ENCODE data around the gene GTF2H1. TPM values are rescaled to one million over a fixed set of nuclear protein-coding genes. Genes with fewer than 3 reads are reported as not detected.

Gene GTF2H1
- total and polyA plus RNA-seq, 9 of the 15 experiments (the other 6 are each of a cell fraction or from before 2014, with no cell fraction given): 56.9 to 126 (median 92.1) TPM

GRCh38 chr11:18321578-18321968 is 794 bp upstream of the GTF2H1 start (continued):
- TF ChIP-seq ATF4 (CRISPR knock-in tag; IDR thresholded peaks at IDR 0.05) (no peak), ZNF24 (IDR thresholded peaks at IDR 0.05) (peak; percentile 96)

- ChIA-PET POLR2A (interaction anchor here (0.9 to 1.5 kb wide), 4 partner anchors 11 to 204 kb away, joined by 3 read pairs; partner anchors contain the start of gene TSG101), CTCF (ENCODE audit: low intra/inter-chr PET ratio) (no interaction called here)
- no peak for ATAC-seq
- FAIRE-seq: peak; percentile 29
- Histone ChIP-seq H3K27me3 (ENCODE audit: control insufficient read depth in 2 of 2, insufficient read depth in 2 of 2, low read length in 2 of 2) (no peaks in the 10 kb centered on the region; a peak in 1 of 5 replicates), H3K4me1 (replicated peaks in 1 of 2; ENCODE audit: control insufficient read depth in 2 of 2, insufficient read depth in 2 of 2, low read length in 2 of 2) (peaks cover 6 to 28% of the 10 kb centered on the region in 2 experiments; a peak in 4 of 5 replicates), H3K9me3 (replicated peaks; ENCODE audit: control insufficient read depth, insufficient read depth, low read depth, low read length) (no peaks in the 10 kb centered on the region), H3K79me2 (ENCODE audit: control insufficient read depth, insufficient read depth, low read length) (peaks cover 96% of the 10 kb centered on the region), H3K4me2 (ENCODE audit: insufficient read depth, low read length) (peak overlapping the region; percentile 96), H4K20me1 (replicated peaks; ENCODE audit: control insufficient read depth, insufficient read depth, low read length) (no peaks in the 10 kb centered on the region), H3K9ac (ENCODE audit: insufficient read depth in 1 of 2, low read depth in 2 of 2, low read length in 2 of 2) (peak overlapping the region; percentile 91 to 95), H3K9me1 (ENCODE audit: control insufficient read depth, insufficient read depth, low read length) (no peaks in the 10 kb centered on the region), H3K27ac (ENCODE audit: extremely low read depth, low read depth, low read length) (peak overlapping the region; percentile 96), H3K36me3 (ENCODE audit: control insufficient read depth, insufficient read depth, low read length) (peaks cover 37% of the 10 kb centered on the region), H2AFZ (ENCODE audit: low read depth, low read length) (peak overlapping the region; percentile 98; the same call in 1 of the 2 replicates), H3K4me3 (peak overlapping the region; percentile 59)
- BruUV-seq (replicated peaks): TSS peak; percentile 47
- intact Hi-C loops (cut with micrococcal nuclease): loop anchor here (5.0 kb wide), 1 partner anchor 204 kb away; the partner anchor contains the start of gene TSG101
- in situ Hi-C loops (cut with MboI): no loop called here
- DNase-seq (ENCODE audit: extremely low read depth in 1 of 4, low spot score in 3 of 4): peak in 1 of 4 experiments; percentile 27
- WGBS (ENCODE audit: insufficient coverage, low coverage, missing lambda C conversion rate): under 1% methylated on average over 14 of the region's 18 CpGs
- no peak for TF ChIP-seq STAT5A (IDR thresholded peaks at IDR 0.05; ENCODE audit: borderline replicate concordance, low read length)
- TF ChIP-seq ZFP30 (CRISPR knock-in tag; IDR thresholded peaks at IDR 0.05; ENCODE audit: borderline replicate concordance): no peak
- 0 out of 2 replicates have a peak, but pooled peaks have one; percentile 29 for TF ChIP-seq BHLHE40 (IDR thresholded peaks at IDR 0.05; ENCODE audit: low read length)
- TF ChIP-seq PATZ1 (CRISPR knock-in tag; IDR thresholded peaks at IDR 0.05; ENCODE audit: borderline replicate concordance): no peak
- peak; percentile 84 for TF ChIP-seq PKNOX1 (IDR thresholded peaks at IDR 0.05)
- peak; percentile 53; the same call in 1 of the 2 replicates for TF ChIP-seq TEAD4 (IDR thresholded peaks at IDR 0.05; ENCODE audit: low read length)
- TF ChIP-seq TEAD4 (CRISPR knock-in tag; IDR thresholded peaks at IDR 0.05; ENCODE audit: borderline replicate concordance): no peak
- no peak for TF ChIP-seq PBX2 (CRISPR knock-in tag; IDR thresholded peaks at IDR 0.05; ENCODE audit: low read depth)
- TF ChIP-seq PBX2 (tag; conservative IDR thresholded peaks at IDR 0.05; ENCODE audit: low read depth): 0 out of 2 replicates have a peak, but pooled peaks have one; percentile 6
Measured at GRCh38 chr11:18322818-18323570, 627 bp downstream of the GTF2H1 start.

All from K562 (cell line).